ENCODE measurements around the gene STAT3.
"Not testable (repeated sequence)": the region's sequence is repeated elsewhere in the genome, so short reads cannot be mapped to it uniquely, and the experiment has no call there.

STAT3 gene

GRCh38 chr17:42274812-42275526 is 113.3 kb downstream of the STAT3 start:
- no peak for DNase-seq

DNA sequence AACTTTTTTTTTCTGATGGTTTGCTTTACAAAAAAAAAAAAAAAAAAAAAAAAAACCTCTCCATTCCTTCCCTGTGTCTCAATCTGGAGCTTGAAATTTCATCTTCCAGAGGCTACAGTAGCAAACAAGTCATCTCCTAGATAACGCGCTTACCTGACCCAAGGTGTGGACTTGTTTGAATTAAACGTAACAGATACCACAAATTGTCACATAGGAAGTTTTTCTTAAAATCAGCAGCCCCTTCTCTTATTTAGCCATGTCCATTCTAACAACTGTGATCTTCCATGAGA is 114.0 kb downstream of the STAT3 start:
- no peak for DNase-seq

DNA sequence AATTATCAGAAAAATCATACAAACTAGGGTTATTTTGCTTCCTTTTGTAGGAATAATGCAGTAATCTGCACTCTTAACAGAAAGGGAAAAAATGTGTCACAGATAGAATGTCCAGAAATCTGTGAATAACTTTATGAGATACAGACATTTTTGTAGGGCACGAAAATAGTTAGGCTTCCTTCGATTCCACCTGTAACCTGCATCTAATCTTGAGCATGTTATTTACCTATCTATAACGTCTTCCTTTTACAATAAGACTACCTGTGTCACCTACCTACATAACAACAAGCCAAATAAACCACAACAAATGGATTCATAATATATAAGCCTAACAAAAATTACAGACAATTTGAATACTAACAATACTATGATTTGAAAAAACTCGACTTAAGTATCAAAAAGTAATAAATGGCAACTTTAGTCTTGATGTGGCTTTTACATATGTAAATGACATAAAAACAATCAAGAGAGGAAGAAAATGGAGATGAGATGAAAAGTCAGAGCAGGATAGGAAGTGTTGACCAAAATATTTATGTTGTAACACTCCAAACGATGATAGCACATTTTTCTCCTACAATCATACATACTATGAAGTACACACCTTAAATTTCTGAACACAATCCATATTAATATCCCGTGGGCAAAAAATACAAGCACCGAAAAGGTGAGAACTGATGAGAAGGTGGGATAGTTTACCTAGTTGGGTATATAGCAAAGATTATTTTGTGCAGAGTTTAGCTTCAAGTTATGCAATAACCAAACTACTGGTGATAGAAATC is 114.6 kb downstream of the STAT3 start:
- no peak for DNase-seq

DNA sequence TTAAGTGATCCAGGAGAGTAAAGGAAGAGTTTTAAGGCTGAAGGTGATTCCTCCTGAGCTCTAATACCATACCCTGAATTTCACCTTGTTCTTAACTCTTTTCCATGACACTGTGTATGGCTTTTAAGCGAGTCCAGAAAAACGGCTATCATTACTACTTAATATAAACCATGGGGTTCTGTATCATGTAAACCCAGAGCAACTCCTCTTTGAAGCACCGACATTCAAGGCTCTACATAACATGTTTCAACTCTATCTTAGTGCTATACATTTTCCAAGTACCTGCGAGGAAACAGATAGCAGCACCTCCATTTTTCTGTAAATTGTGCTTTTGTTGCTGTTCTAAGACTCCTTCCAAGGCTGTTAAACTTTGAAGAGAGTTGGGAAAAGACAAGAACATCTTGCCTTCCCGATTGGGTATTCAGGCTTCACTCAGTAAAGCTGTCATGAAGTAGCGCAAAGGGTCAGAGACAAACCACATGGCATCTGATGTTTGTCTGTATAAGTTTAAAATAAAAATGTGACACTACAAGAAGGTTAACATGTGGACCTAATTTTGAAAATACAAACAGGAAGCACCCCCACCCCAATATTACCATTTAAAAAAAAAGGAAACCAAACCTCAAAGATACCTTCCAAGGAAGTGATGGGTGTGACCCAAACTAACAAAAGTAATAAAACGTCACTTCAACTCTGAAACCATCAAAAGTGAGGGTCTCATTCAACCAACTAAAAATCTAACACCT is 115.9 kb downstream of the STAT3 start:
- no peak for DNase-seq

DNA sequence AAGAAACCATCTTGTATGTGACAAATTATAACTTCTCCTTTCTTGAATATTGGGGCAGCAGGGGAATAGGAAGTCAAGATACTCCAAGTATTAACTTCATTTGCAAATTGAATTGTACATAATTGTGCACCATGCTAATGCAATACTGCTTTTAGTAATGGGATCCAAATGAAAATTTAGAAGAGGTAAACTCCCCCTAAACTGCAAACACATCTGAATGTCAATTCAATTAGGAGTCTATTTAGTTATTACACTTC is 116.5 kb downstream of the STAT3 start:
- no peak for DNase-seq

GRCh38 chr17:42271006-42271778 is 117.0 kb downstream of the STAT3 start:
- DNase-seq, result no peak

DNA sequence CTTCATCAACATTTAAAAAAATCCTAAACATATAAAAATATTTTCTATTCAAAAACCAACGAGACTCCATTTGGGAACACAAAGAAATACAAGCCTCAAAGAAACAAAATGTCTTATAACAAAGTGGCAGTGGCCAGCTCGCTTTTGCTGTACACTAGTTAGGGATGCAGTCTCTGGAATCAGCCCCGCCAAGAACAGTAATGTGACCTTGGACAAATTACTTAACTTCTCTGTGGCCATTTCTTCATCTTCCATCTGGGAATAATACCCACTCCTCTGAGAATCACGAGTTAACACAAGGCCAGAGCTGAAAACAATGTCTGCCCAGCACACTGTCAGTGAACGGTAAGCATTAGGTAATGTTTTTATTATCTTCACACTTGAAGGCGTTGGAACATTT is 117.6 kb downstream of the STAT3 start:
- DNase-seq, result no peak

GRCh38 chr17:42270170-42270535 is 118.1 kb downstream of the STAT3 start:
- DNase-seq, result no peak

DNA sequence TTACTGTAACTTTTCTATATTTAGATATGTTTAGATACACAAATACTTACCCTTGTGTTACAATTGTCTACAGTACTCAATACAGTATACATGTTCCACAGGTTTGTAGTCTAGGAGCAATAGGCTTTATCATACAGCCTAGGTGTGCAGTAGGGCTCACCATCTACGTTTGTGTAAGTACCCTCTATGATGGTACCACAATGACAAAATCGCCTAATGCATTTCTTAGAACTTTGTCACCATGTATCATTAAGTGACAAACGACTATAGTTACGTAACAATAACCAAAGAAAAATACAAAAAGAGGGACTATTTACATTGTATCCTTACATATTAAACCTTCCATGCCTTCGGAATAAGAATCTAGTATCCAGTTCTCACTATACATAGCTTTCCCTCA is 120.0 kb downstream of the STAT3 start:
- no peak for DNase-seq

- no peak for DNase-seq
These were observed 121.1 kb downstream of the STAT3 start for GRCh38 chr17:42266918-42267766.

- DNase-seq, result no peak
These were observed 121.8 kb downstream of the STAT3 start for GRCh38 chr17:42266462-42266861.

DNA sequence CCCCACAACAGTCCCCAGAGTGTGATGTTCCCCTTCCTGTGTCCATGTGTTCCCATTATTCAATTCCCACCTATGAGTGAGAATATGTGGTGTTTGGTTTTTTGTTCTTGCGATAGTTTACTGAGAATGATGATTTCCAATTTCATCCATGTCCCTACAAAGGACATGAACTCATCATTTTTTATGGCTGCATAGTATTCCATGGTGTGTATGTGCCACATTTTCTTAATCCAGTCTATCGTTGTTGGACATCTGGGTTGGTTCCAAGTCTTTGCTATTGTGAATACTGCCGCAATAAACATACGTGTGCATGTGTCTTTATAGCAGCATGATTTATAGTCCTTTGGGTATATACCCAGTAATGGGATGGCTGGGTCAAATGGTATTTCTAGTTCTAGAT is 123.9 kb downstream of the STAT3 start:
- not testable (repeated sequence) for DNase-seq

Measured in stimulated activated CD4-positive, alpha-beta T cell treated with anti-CD3 and anti-CD28 coated beads, Interleukin-2, amount 100 ng/mL, for 48 hours (primary cell).